Fibroblast of lung (primary cell): ENCODE results near the gene GLG1. TPM values are rescaled to one million over a fixed set of nuclear protein-coding genes. Genes with fewer than 3 reads are reported as not detected.

Source experiments
- DNase-seq, 2 donors: peaks; one replicate each; pipeline versions ENCODE4 v3.0.0 to v3.0.0-alpha.2; 2010; ENCODE audit warnings: low read depth in 2 of 2
- H2AFZ ChIP-seq: 2 replicates; pipeline ENCODE4 v1.5.1; 2012; ENCODE audit warnings: low read length, control low read depth, inconsistent platforms
- H3K27ac ChIP-seq: 2 replicates; pipeline ENCODE4 v1.5.1; 2011; ENCODE audit warnings: low read length, control low read depth; ENCODE audit not compliant: insufficient read depth
- H3K27me3 ChIP-seq: 2 replicates; pipeline ENCODE4 v1.5.1; 2011; ENCODE audit warnings: mild to moderate bottlenecking, low read length; ENCODE audit not compliant: control insufficient read depth, insufficient read depth
- H3K36me3 ChIP-seq: 2 replicates; pipeline ENCODE4 v1.5.1; 2011; ENCODE audit warnings: low read length; ENCODE audit not compliant: control insufficient read depth, insufficient read depth
- H3K4me1 ChIP-seq: 2 replicates; pipeline ENCODE4 v1.5.1; 2011; ENCODE audit warnings: low read length; ENCODE audit not compliant: control insufficient read depth, insufficient read depth; ENCODE audit errors: extremely low read depth
- H3K4me2 ChIP-seq: 2 replicates; pipeline ENCODE4 v1.5.1; 2011; ENCODE audit warnings: low read length, control low read depth; ENCODE audit not compliant: insufficient read depth; ENCODE audit errors: extremely low read depth
- H3K4me3 ChIP-seq, 4 experiments: fragments of 200-600 bp in 1 of 4; sonication (generic) in 1 of 4; replicated peaks in 1 of 4; 2 replicates each; pipeline ENCODE4 v1.5.1; 2011 to 2016; ENCODE audit warnings: low read length in 4 of 4, low read depth in 3 of 4, mild to moderate bottlenecking in 3 of 4, control low read depth in 2 of 4, inconsistent platforms in 1 of 4, mixed read lengths in 1 of 4; ENCODE audit not compliant: insufficient read depth in 1 of 4; ENCODE audit errors: control extremely low read depth in 1 of 4
- H3K79me2 ChIP-seq: 2 replicates; pipeline ENCODE4 v1.5.1; 2012; ENCODE audit warnings: mild to moderate bottlenecking, low read length, inconsistent platforms; ENCODE audit not compliant: control insufficient read depth, insufficient read depth
- H3K9ac ChIP-seq: 2 replicates; pipeline ENCODE4 v1.5.1; 2011; ENCODE audit warnings: mild to moderate bottlenecking, low read length, control low read depth; ENCODE audit not compliant: insufficient read depth
- H3K9me3 ChIP-seq: 2 replicates; pipeline ENCODE4 v1.5.1; 2012; ENCODE audit warnings: low read depth, low read length; ENCODE audit not compliant: control insufficient read depth, insufficient read depth
- H4K20me1 ChIP-seq: 2 replicates; pipeline ENCODE4 v1.5.1; 2011; ENCODE audit warnings: low read length; ENCODE audit not compliant: control insufficient read depth, insufficient read depth; ENCODE audit errors: extremely low read depth
- EZH2 ChIP-seq: IDR thresholded peaks from 2 replicates; pipeline ENCODE4 v1.5.1; 2012; ENCODE audit warnings: low read length, control low read depth, mild to moderate bottlenecking; ENCODE audit errors: missing control alignments
- polyA plus RNA-seq, 2 donors: library from polyadenylated mRNA; depleted of rRNA in 1 of 2; stranded (reverse) in 1 of 2; unstranded in 1 of 2; fragments of >200 nt; gene quantifications; 2 replicates each; pipeline ENCODE4 v1.2.1, GENCODE V29; 2011 to 2012; ENCODE audit warnings: missing spikeins in 1 of 2
- total RNA-seq: library from RNA; depleted of rRNA; stranded (reverse); fragments of >200 nt; gene quantifications from 2 replicates; pipeline ENCODE4 v1.2.1, GENCODE V29; 2014
- TF ChIP-seq, protein P1 (sequence below), 2 donors: IDR thresholded peaks in 1 of 2; conservative IDR thresholded peaks in 1 of 2; 1 replicate in 1 of 2; 2 replicates in 1 of 2; pipeline ENCODE4 v1.5.1; 2011 to 2012; ENCODE audit warnings: low read length in 2 of 2, control low read depth in 1 of 2, inconsistent platforms in 1 of 2, low read depth in 1 of 2, mild to moderate bottlenecking in 1 of 2

GLG1 gene
- total and polyA plus RNA-seq, 2 donors (not counting 1 experiment from before 2014, with no cell fraction given) = 138 to 150 TPM

DNA sequence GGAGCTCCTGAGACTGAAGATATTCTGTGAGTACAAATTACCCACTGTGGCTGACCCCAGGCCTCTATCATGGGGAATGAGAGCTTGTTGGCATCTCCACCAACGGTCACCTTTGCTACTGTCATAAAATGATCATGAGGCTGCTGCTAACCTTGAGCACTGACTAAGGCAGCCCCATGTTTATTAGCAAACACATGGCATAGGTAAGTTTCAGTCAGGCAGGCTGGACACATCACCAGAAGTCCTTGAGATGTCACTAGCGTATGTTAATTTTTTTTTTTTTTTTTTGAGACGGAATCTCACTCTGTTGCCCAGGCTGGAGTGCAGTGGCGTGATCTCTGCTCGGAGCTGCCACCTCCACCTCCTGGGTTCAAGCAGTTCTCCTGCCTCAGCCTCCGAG is 1.5 kb upstream of the GLG1 start:
- no peaks in the 10 kb centered on the region for H3K9me3 ChIP-seq
- H3K36me3 ChIP-seq = no peaks in the 10 kb centered on the region
- peaks cover 34% of the 10 kb centered on the region for H3K79me2 ChIP-seq
- H3K4me3 ChIP-seq = no peak overlapping the region
- peaks cover 6% of the 10 kb centered on the region for H3K4me1 ChIP-seq
- no peak for DNase-seq
- TF ChIP-seq, protein P1, sequence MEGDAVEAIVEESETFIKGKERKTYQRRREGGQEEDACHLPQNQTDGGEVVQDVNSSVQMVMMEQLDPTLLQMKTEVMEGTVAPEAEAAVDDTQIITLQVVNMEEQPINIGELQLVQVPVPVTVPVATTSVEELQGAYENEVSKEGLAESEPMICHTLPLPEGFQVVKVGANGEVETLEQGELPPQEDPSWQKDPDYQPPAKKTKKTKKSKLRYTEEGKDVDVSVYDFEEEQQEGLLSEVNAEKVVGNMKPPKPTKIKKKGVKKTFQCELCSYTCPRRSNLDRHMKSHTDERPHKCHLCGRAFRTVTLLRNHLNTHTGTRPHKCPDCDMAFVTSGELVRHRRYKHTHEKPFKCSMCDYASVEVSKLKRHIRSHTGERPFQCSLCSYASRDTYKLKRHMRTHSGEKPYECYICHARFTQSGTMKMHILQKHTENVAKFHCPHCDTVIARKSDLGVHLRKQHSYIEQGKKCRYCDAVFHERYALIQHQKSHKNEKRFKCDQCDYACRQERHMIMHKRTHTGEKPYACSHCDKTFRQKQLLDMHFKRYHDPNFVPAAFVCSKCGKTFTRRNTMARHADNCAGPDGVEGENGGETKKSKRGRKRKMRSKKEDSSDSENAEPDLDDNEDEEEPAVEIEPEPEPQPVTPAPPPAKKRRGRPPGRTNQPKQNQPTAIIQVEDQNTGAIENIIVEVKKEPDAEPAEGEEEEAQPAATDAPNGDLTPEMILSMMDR (conservative IDR thresholded peaks at IDR 0.05 in 1 of 2, IDR thresholded peaks at IDR 0.05 in 1 of 2; ENCODE audit: low read depth in 1 of 2, low read length in 2 of 2) = no peak
- no peak for TF ChIP-seq EZH2
- H4K20me1 ChIP-seq = no peaks in the 10 kb centered on the region
- no peak overlapping the region for H3K4me2 ChIP-seq
- no peak overlapping the region for H2AFZ ChIP-seq
- H3K27me3 ChIP-seq = no peaks in the 10 kb centered on the region
- no peak overlapping the region for H3K9ac ChIP-seq
- H3K27ac ChIP-seq = peak overlapping the region; percentile 16

DNA sequence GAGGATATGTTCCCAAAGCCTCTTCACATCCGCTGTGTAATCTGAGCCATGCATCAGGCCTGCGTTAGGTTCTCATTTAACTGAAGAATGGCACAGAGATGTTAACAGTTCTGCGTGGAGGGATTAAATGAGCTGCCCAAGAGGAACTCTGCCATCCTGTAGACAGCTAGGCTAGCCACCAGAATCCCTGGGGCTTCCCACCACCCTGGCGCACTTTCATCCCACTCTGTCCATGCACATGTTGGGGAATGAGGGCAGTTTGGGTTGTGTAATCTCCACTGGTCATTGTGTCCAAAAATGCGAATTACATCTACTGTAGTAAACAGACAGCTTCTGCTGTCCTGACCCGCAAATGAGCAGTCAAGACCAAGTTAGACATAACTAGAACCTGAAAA is 1.0 kb upstream of the GLG1 start:
- H3K9ac ChIP-seq = no peak overlapping the region
- peak overlapping the region; percentile 92 for H3K27ac ChIP-seq
- peak overlapping the region; percentile 96 for H2AFZ ChIP-seq

DNA sequence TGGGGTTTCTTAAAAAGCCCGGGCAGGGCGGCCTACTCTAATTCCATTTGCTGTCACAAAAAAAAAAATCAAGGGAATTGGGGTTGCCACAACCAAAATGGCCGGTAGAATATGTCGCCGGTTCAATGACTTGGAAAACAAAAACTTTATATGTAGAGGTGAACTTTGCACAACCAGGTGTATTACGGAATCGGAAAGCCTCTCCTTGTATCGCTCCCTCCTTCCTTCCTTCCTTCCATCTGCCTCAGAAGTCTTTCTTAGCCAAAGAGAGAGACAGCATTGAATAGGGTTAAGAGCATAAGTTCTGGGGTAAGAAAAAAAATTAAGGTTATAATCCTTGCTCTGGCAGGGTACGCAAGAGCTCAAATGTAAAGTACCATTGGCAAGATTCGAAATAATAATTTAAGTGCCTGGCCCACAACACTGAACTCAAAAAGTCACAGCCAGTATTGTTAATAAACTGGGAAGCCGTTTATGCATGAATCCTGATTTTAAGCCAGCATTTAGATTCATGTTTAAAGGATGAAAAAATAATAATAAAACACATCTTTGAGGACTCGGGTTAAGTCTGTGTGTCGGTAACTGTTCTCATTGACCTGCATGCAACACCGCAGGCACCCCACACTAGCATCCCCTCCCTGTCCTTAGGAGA is 522 bp upstream of the GLG1 start:
- H3K4me1 ChIP-seq = peaks cover 6% of the 10 kb centered on the region
- no peaks in the 10 kb centered on the region for H3K36me3 ChIP-seq
- peak overlapping the region; percentile 99 for H3K9ac ChIP-seq
- peak overlapping the region; percentile 92 for H3K27ac ChIP-seq
- peak overlapping the region; percentile 69 to 98 (median 94) for H3K4me3 ChIP-seq
- TF ChIP-seq, protein P1 (conservative IDR thresholded peaks at IDR 0.05 in 1 of 2, IDR thresholded peaks at IDR 0.05 in 1 of 2; ENCODE audit: low read depth in 1 of 2, low read length in 2 of 2) = no peak
- no peak for TF ChIP-seq EZH2
- H3K9me3 ChIP-seq = no peaks in the 10 kb centered on the region
- H3K79me2 ChIP-seq = peaks cover 43% of the 10 kb centered on the region
- no peaks in the 10 kb centered on the region for H4K20me1 ChIP-seq
- H3K27me3 ChIP-seq = no peaks in the 10 kb centered on the region
- peak overlapping the region; percentile 96 for H2AFZ ChIP-seq
- no peak for DNase-seq
- H3K4me2 ChIP-seq = peak overlapping the region; percentile 88

More for the DNA sequence above, 1.0 kb upstream of the GLG1 start:
- TF ChIP-seq EZH2 = no peak
- TF ChIP-seq, protein P1 (conservative IDR thresholded peaks at IDR 0.05 in 1 of 2, IDR thresholded peaks at IDR 0.05 in 1 of 2; ENCODE audit: low read depth in 1 of 2, low read length in 2 of 2) = no peak
- no peaks in the 10 kb centered on the region for H3K27me3 ChIP-seq
- H3K79me2 ChIP-seq = peaks cover 38% of the 10 kb centered on the region
- H3K4me1 ChIP-seq = peaks cover 6% of the 10 kb centered on the region
- peak in 1 of 2 donors; percentile 41 for DNase-seq
- H3K9me3 ChIP-seq = no peaks in the 10 kb centered on the region
- peak overlapping the region; percentile 88 for H3K4me2 ChIP-seq
- H3K4me3 ChIP-seq = no peak overlapping the region
- H3K36me3 ChIP-seq = no peaks in the 10 kb centered on the region
- no peaks in the 10 kb centered on the region for H4K20me1 ChIP-seq
